ENCODE data around the gene RTF2. TPM values are rescaled to one million over a fixed set of nuclear protein-coding genes. Genes with fewer than 3 reads are reported as not detected.

The RTF2 gene
- total and polyA plus RNA-seq, 2 of the 13 experiments (the other 11 are each of a cell fraction or from before 2014, with no cell fraction given) = 81.8 to 142 TPM

GRCh38 chr20:56468316-56469076 lies at the start of gene RTF2 (continued):
- TF ChIP-seq, protein P1, sequence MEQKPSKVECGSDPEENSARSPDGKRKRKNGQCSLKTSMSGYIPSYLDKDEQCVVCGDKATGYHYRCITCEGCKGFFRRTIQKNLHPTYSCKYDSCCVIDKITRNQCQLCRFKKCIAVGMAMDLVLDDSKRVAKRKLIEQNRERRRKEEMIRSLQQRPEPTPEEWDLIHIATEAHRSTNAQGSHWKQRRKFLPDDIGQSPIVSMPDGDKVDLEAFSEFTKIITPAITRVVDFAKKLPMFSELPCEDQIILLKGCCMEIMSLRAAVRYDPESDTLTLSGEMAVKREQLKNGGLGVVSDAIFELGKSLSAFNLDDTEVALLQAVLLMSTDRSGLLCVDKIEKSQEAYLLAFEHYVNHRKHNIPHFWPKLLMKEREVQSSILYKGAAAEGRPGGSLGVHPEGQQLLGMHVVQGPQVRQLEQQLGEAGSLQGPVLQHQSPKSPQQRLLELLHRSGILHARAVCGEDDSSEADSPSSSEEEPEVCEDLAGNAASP (CRISPR knock-in tag; IDR thresholded peaks at IDR 0.05; ENCODE audit: borderline replicate concordance) = peak; percentile 81
- peak; percentile 77 for TF ChIP-seq ZNF281 (CRISPR knock-in tag; IDR thresholded peaks at IDR 0.05; ENCODE audit: borderline replicate concordance)
- TF ChIP-seq SP2 (CRISPR knock-in tag; IDR thresholded peaks at IDR 0.05) = peak; percentile 82
- no peak; the same call in none of the 2 replicates for TF ChIP-seq ZNF329 (CRISPR knock-in tag; IDR thresholded peaks at IDR 0.05; ENCODE audit: low read depth)
- no peak for TF ChIP-seq ZNF83 (CRISPR knock-in tag; IDR thresholded peaks at IDR 0.05; ENCODE audit: borderline replicate concordance)
- TF ChIP-seq ZFP90 (CRISPR knock-in tag; IDR thresholded peaks at IDR 0.05; ENCODE audit: borderline replicate concordance) = peak; percentile 96
- TF ChIP-seq, protein P2, sequence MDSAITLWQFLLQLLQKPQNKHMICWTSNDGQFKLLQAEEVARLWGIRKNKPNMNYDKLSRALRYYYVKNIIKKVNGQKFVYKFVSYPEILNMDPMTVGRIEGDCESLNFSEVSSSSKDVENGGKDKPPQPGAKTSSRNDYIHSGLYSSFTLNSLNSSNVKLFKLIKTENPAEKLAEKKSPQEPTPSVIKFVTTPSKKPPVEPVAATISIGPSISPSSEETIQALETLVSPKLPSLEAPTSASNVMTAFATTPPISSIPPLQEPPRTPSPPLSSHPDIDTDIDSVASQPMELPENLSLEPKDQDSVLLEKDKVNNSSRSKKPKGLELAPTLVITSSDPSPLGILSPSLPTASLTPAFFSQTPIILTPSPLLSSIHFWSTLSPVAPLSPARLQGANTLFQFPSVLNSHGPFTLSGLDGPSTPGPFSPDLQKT (CRISPR knock-in tag; IDR thresholded peaks at IDR 0.05; ENCODE audit: borderline replicate concordance) = peak; percentile 95; the same call in 1 of the 2 replicates
- TF ChIP-seq RFXANK (CRISPR knock-in tag; IDR thresholded peaks at IDR 0.05) = peak; percentile 94
- TF ChIP-seq, protein P3, sequence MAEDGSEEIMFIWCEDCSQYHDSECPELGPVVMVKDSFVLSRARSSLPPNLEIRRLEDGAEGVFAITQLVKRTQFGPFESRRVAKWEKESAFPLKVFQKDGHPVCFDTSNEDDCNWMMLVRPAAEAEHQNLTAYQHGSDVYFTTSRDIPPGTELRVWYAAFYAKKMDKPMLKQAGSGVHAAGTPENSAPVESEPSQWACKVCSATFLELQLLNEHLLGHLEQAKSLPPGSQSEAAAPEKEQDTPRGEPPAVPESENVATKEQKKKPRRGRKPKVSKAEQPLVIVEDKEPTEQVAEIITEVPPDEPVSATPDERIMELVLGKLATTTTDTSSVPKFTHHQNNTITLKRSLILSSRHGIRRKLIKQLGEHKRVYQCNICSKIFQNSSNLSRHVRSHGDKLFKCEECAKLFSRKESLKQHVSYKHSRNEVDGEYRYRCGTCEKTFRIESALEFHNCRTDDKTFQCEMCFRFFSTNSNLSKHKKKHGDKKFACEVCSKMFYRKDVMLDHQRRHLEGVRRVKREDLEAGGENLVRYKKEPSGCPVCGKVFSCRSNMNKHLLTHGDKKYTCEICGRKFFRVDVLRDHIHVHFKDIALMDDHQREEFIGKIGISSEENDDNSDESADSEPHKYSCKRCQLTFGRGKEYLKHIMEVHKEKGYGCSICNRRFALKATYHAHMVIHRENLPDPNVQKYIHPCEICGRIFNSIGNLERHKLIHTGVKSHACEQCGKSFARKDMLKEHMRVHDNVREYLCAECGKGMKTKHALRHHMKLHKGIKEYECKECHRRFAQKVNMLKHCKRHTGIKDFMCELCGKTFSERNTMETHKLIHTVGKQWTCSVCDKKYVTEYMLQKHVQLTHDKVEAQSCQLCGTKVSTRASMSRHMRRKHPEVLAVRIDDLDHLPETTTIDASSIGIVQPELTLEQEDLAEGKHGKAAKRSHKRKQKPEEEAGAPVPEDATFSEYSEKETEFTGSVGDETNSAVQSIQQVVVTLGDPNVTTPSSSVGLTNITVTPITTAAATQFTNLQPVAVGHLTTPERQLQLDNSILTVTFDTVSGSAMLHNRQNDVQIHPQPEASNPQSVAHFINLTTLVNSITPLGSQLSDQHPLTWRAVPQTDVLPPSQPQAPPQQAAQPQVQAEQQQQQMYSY (CRISPR knock-in tag; IDR thresholded peaks at IDR 0.05) = peak; percentile 87
- TF ChIP-seq ZNF143 (CRISPR knock-in tag; IDR thresholded peaks at IDR 0.05) = peak; percentile 77; the same call in 1 of the 2 replicates
- TF ChIP-seq HOXA9 (CRISPR knock-in tag; IDR thresholded peaks at IDR 0.05; ENCODE audit: borderline replicate concordance) = peak; percentile 86; the same call in 1 of the 2 replicates
- TF ChIP-seq, protein P4, sequence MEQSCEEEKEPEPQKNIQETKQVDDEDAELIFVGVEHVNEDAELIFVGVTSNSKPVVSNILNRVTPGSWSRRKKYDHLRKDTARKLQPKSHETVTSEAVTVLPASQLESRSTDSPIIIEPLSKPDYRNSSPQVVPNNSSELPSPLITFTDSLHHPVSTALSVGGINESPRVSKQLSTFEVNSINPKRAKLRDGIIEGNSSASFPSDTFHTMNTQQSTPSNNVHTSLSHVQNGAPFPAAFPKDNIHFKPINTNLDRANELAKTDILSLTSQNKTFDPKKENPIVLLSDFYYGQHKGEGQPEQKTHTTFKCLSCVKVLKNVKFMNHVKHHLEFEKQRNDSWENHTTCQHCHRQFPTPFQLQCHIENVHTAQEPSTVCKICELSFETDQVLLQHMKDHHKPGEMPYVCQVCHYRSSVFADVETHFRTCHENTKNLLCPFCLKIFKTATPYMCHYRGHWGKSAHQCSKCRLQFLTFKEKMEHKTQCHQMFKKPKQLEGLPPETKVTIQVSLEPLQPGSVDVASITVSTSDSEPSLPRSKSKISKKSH (CRISPR knock-in tag; IDR thresholded peaks at IDR 0.05; ENCODE audit: borderline replicate concordance) = peak; percentile 98; the same call in 1 of the 2 replicates
- TF ChIP-seq SETDB1 (CRISPR knock-in tag; IDR thresholded peaks at IDR 0.05; ENCODE audit: borderline replicate concordance) = peak; percentile 23; the same call in 1 of the 2 replicates
- TF ChIP-seq, protein P5, sequence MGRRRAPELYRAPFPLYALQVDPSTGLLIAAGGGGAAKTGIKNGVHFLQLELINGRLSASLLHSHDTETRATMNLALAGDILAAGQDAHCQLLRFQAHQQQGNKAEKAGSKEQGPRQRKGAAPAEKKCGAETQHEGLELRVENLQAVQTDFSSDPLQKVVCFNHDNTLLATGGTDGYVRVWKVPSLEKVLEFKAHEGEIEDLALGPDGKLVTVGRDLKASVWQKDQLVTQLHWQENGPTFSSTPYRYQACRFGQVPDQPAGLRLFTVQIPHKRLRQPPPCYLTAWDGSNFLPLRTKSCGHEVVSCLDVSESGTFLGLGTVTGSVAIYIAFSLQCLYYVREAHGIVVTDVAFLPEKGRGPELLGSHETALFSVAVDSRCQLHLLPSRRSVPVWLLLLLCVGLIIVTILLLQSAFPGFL (CRISPR knock-in tag; IDR thresholded peaks at IDR 0.05) = no peak
- TF ChIP-seq ZNF331 (CRISPR knock-in tag; IDR thresholded peaks at IDR 0.05) = peak; percentile 92
